HS-27A (cell line): ENCODE data around the gene ZSCAN22.
A peak's percentile ranks its signal among the peaks of the same experiment; 100 is the strongest.
"Not testable (repeated sequence)": the region's sequence is repeated elsewhere in the genome, so short reads cannot be mapped to it uniquely, and the experiment has no call there.

ENCODE experiments used
- DNase-seq: peaks from one replicate; pipeline ENCODE4 v3.0.0-alpha.2; 2012; ENCODE audit warnings: low read depth, missing footprints

ZSCAN22 gene

GRCh38 chr19:58326914-58327726 is at the start of gene ZSCAN22:
ZSCAN22 (plus strand) TSS chr19:58326994; CDS start chr19:58334803, 7,809 bp downstream.
- DNase-seq = peak; percentile 95

GRCh38 chr19:58277197-58277596 is 49.6 kb upstream of the ZSCAN22 start:
- DNase-seq = no peak

GRCh38 chr19:58277748-58278540 is 48.9 kb upstream of the ZSCAN22 start:
- DNase-seq = no peak

GRCh38 chr19:58278541-58279041 is 48.2 kb upstream of the ZSCAN22 start, which contains the start of gene ZNF8:
ZNF8 (plus strand) TSS chr19:58278955; CDS start chr19:58279082, 127 bp downstream.
- peak; percentile 95 for DNase-seq

- peak; percentile 31 for DNase-seq
Measured at GRCh38 chr19:58279042-58279924, 47.5 kb upstream of the ZSCAN22 start.

- no peak for DNase-seq
Measured at GRCh38 chr19:58279925-58280316, 46.9 kb upstream of the ZSCAN22 start.

- no peak for DNase-seq
Measured at GRCh38 chr19:58284199-58284598, 42.6 kb upstream of the ZSCAN22 start.

- no peak for DNase-seq
Measured at GRCh38 chr19:58291943-58292342, 34.9 kb upstream of the ZSCAN22 start.

- DNase-seq = no peak
Measured at GRCh38 chr19:58294743-58295374, 31.9 kb upstream of the ZSCAN22 start.

GRCh38 chr19:58296104-58296503 is 30.7 kb upstream of the ZSCAN22 start:
- no peak for DNase-seq

GRCh38 chr19:58300620-58301019 is 26.2 kb upstream of the ZSCAN22 start:
- DNase-seq = no peak

GRCh38 chr19:58304255-58304654 is 22.5 kb upstream of the ZSCAN22 start:
- DNase-seq = no peak

GRCh38 chr19:58304748-58305064 is 22.1 kb upstream of the ZSCAN22 start:
- no peak for DNase-seq

- DNase-seq = peak; percentile 90
Measured at GRCh38 chr19:58305065-58305931, 21.5 kb upstream of the ZSCAN22 start, which contains the start of gene ERVK3-1. ERVK3-1 (plus strand) TSS chr19:58305377; CDS start chr19:58312169, 6,792 bp downstream.

- no peak for DNase-seq
Measured at GRCh38 chr19:58305932-58306323, 20.9 kb upstream of the ZSCAN22 start.

- DNase-seq = no peak
Measured at GRCh38 chr19:58307736-58308135, 19.1 kb upstream of the ZSCAN22 start.

- not testable (repeated sequence) for DNase-seq
Measured at GRCh38 chr19:58310685-58311084, 16.1 kb upstream of the ZSCAN22 start.

- DNase-seq = no peak
Measured at GRCh38 chr19:58311345-58311865, 15.4 kb upstream of the ZSCAN22 start.

- DNase-seq = no peak
Measured at GRCh38 chr19:58315580-58315979, 11.2 kb upstream of the ZSCAN22 start.

- DNase-seq = no peak
Measured at GRCh38 chr19:58317476-58318072, 9.2 kb upstream of the ZSCAN22 start.
